GM12878 (cell line): ENCODE measurements around the gene ABR. TPM values are rescaled to one million over a fixed set of nuclear protein-coding genes. Genes with fewer than 3 reads are reported as not detected.

ENCODE experiments used
- ATAC-seq: fragments of 200-7000 bp; cut with Tn5 transposase; 3 replicates; pipeline ENCODE4 v1.9.1; 2020; ENCODE audit warnings: mild to moderate bottlenecking, moderate library complexity
- BruUV-seq: library from RNA; stranded (reverse); fragments of 400-500 nt; replicated peaks from 2 replicates; lab custom pipeline; 2021; lab: Mats Ljungman, UMichigan
- CTCF ChIA-PET: fragments of 300-600 bp; sonication (Branson Sonifier 250); formaldehyde crosslinking; extraction: SDS; loops from one replicate; lab custom pipeline; 2021; ENCODE audit warnings: inconsistent platforms; lab: Yijun Ruan, JAX
- POLR2A ChIA-PET: fragments of 350-600 bp; formaldehyde crosslinking; extraction: SDS; loops from one replicate; lab custom pipeline; 2021; ENCODE audit warnings: inconsistent platforms; lab: Charles Lee
- RAD21 ChIA-PET: fragments of 300-600 bp; sonication (Branson Sonifier 250); formaldehyde crosslinking; loops from one replicate; lab custom pipeline; 2023; ENCODE audit warnings: antibody characterized with exemption; ENCODE audit not compliant: unreplicated experiment; lab: Charles Lee
- SMC1A ChIA-PET: fragments of 300-600 bp; sonication (Branson Sonifier 250); formaldehyde crosslinking; loops from one replicate; lab custom pipeline; 2023; ENCODE audit not compliant: unreplicated experiment, uncharacterized antibody; lab: Charles Lee
- DNase-seq: peaks from one replicate; pipeline ENCODE4 v3.0.0-alpha.2; 2011; ENCODE audit warnings: low read depth, low spot score
- FAIRE-seq: peaks from 3 replicates; lab custom pipeline; 2011; peaks lifted over from hg19 to GRCh38; lab: Jason Lieb, UNC
- H2AFZ ChIP-seq: 2 replicates; pipeline ENCODE4 v1.6.0; 2011; ENCODE audit warnings: low read depth, low read length, control low read depth; ENCODE audit not compliant: control insufficient read depth
- H3K27ac ChIP-seq: 2 replicates; pipeline ENCODE4 v1.5.1; 2011; ENCODE audit warnings: control low read depth; ENCODE audit not compliant: control insufficient read depth, insufficient read depth
- H3K27me3 ChIP-seq, 2 experiments: replicated peaks in 1 of 2; 2 replicates each; pipeline versions ENCODE4 v1.6.0 to v1.6.1; 2011; ENCODE audit warnings: low read length in 1 of 2; ENCODE audit not compliant: control insufficient read depth in 2 of 2, insufficient read depth in 2 of 2
- H3K36me3 ChIP-seq, 2 experiments: 2 replicates each; pipeline ENCODE4 v1.5.1; 2011; ENCODE audit warnings: low read length in 1 of 2; ENCODE audit not compliant: control insufficient read depth in 2 of 2, insufficient read depth in 2 of 2
- H3K4me1 ChIP-seq: 2 replicates; pipeline ENCODE4 v1.6.1; 2011; ENCODE audit warnings: mild to moderate bottlenecking, low read length, moderate library complexity, mixed read lengths; ENCODE audit not compliant: control insufficient read depth, insufficient read depth
- H3K4me2 ChIP-seq: 2 replicates; pipeline ENCODE4 v1.6.0; 2011; ENCODE audit warnings: control low read depth; ENCODE audit not compliant: control insufficient read depth, insufficient read depth
- H3K4me3 ChIP-seq: fragments of 200-600 bp; sonication (generic); 2 replicates; pipeline ENCODE4 v1.5.1; 2016
- H3K79me2 ChIP-seq: 2 replicates; pipeline ENCODE4 v1.6.0; 2011; ENCODE audit warnings: low read length; ENCODE audit not compliant: control insufficient read depth, insufficient read depth
- H3K9ac ChIP-seq: 2 replicates; pipeline ENCODE4 v1.8.0; 2011; ENCODE audit warnings: low read length, control low read depth, mixed read lengths; ENCODE audit not compliant: control insufficient read depth, insufficient read depth
- H3K9me3 ChIP-seq: replicated peaks from 3 replicates; pipeline ENCODE4 v1.5.1; 2011; ENCODE audit warnings: mild to moderate bottlenecking, low read length; ENCODE audit not compliant: control insufficient read depth, insufficient read depth
- H4K20me1 ChIP-seq: 2 replicates; pipeline ENCODE4 v1.6.0; 2011; ENCODE audit not compliant: control insufficient read depth, insufficient read depth
- CBFB ChIP-seq: IDR thresholded peaks from 2 replicates; pipeline ENCODE4 v1.6.1; 2016; ENCODE audit warnings: antibody characterized with exemption, low read depth
- CEBPB ChIP-seq, 2 experiments: fragments of 150-350 bp in 1 of 2; IDR thresholded peaks; 2 replicates each; pipeline ENCODE4 v1.6.1; 2012 to 2014; ENCODE audit warnings: low read depth in 2 of 2, low read length in 2 of 2, borderline replicate concordance in 1 of 2, inconsistent platforms in 1 of 2
- ELK1 ChIP-seq: IDR thresholded peaks from 2 replicates; pipeline ENCODE4 v1.6.1; 2012; ENCODE audit warnings: low read depth, low read length, improper control_type of control experiment
- IKZF1 ChIP-seq: fragments of 450-650 bp; conservative IDR thresholded peaks from 2 replicates; pipeline ENCODE4 v1.6.1; 2017; ENCODE audit warnings: antibody characterized with exemption, mild to moderate bottlenecking
- KDM1A ChIP-seq: fragments of 200-600 bp; sonication (generic); IDR thresholded peaks from 2 replicates; pipeline ENCODE4 v1.6.1; 2016; ENCODE audit warnings: borderline replicate concordance
- NFYA ChIP-seq: IDR thresholded peaks from 2 replicates; pipeline ENCODE4 v1.6.1; 2011; ENCODE audit warnings: low read depth, mild to moderate bottlenecking, low read length, improper control_type of control experiment, borderline replicate concordance
- RCOR1 ChIP-seq: conservative IDR thresholded peaks from 2 replicates; pipeline ENCODE4 v1.6.1; 2012; ENCODE audit warnings: low read depth, low read length, improper control_type of control experiment
- RELA ChIP-seq: fragments of 450-650 bp; IDR thresholded peaks from 2 replicates; pipeline ENCODE4 v1.8.0; 2014; ENCODE audit warnings: borderline replicate concordance; ENCODE audit not compliant: partially characterized antibody
- WGBS: methylation state at CpG from one replicate; pipeline ENCODE4 v1.1.6; 2016; ENCODE audit warnings: low lambda C conversion rate; ENCODE audit not compliant: insufficient replicate concordance, insufficient coverage; ENCODE audit errors: missing lambda C conversion rate; 5-methylcytosine and 5-hydroxymethylcytosine counted together
- in situ Hi-C: fragments of 300-500 bp; cut with MboI; formaldehyde crosslinking; loops from 9 replicates; pipeline ENCODE4 v1.14.3; 2018; ENCODE audit warnings: mixed read lengths
- intact Hi-C: fragments of 100-400 bp; cut with micrococcal nuclease; formaldehyde crosslinking; loops from one replicate; pipeline ENCODE4 v1.14.2; 2022; ENCODE audit not compliant: unreplicated experiment
- polyA plus RNA-seq, 11 experiments: library from polyadenylated mRNA; depleted of rRNA in 4 of 11; unstranded in 6 of 11; stranded (reverse) in 5 of 11; fragments of >200 nt; fragmentation: Nextera tagmentation in 4 of 11; fragmentation: Illumina TruSeq in 1 of 11; extraction: Ambion mirVana in 4 of 11; extraction: Trizol in 1 of 11; gene quantifications; 1 replicate in 1 of 11; 2 replicates in 10 of 11; pipeline versions ENCODE4 v1.2.1 to v1.2.3, GENCODE V29; 2011 to 2016; ENCODE audit warnings: inconsistent platforms in 2 of 11, missing spikeins in 2 of 11, low read depth in 1 of 11
- total RNA-seq, 4 experiments: library from RNA; depleted of rRNA in 3 of 4; stranded (reverse); fragments of >200 nt in 3 of 4; fragmentation: Illumina TruSeq in 1 of 4; extraction: Trizol in 1 of 4; gene quantifications; 2 replicates each; pipeline versions ENCODE4 v1.2.1 to v1.2.3, GENCODE V29; 2013 to 2021

ABR gene
- total and polyA plus RNA-seq, 10 of the 15 experiments (the other 5 are each of a cell fraction or from before 2014, with no cell fraction given) = 1.4 to 112 (median 30.0) TPM

GRCh38 chr17:1165836-1166235, 13.9 kb downstream of the ABR start:
- ChIA-PET CTCF (interaction anchor here (0.5 to 3.4 kb wide), 7 partner anchors 21 to 916 kb away, joined by 3 to 27 read pairs (median 5); no protein-coding TSS in a partner anchor), POLR2A (interaction anchor here (0.7 to 1.0 kb wide), 2 partner anchors 11 to 64 kb away, joined by 3 read pairs; no protein-coding TSS in a partner anchor)
- H3K27me3 ChIP-seq = no peaks in the 10 kb centered on the region

More at GRCh38 chr17:1165836-1166235, 13.9 kb downstream of the ABR start:
- H4K20me1 ChIP-seq = 0 out of 2 replicates have a peak, but pooled peaks cover 4% of the 10 kb centered on the region
- no peak for DNase-seq
- in situ Hi-C loops (no loop called here), intact Hi-C loops (no loop called here)
- RAD21 ChIA-PET = interaction anchor here (1.6 to 1.8 kb wide), 2 partner anchors 16 to 43 kb away, joined by 4 to 14 read pairs; no protein-coding TSS in a partner anchor
- peaks cover 8% of the 10 kb centered on the region for H3K4me1 ChIP-seq
- 88% methylated on average over 6 of the region's 19 CpGs for WGBS
- H3K36me3 ChIP-seq = peaks cover 2 to 5% of the 10 kb centered on the region in 2 experiments; a peak in 2 of 4 replicates
- no peak overlapping the region for H3K27ac ChIP-seq
- ATAC-seq = no peak
- TF ChIP-seq CBFB (no peak), RELA (no peak), ELK1 (no peak), CEBPB (IDR thresholded peaks at IDR 0.05; ENCODE audit: borderline replicate concordance in 1 of 2, low read depth in 2 of 2, low read length in 2 of 2) (no peak), NFYA (no peak), KDM1A (no peak), RCOR1 (no peak), IKZF1 (no peak)
- no peaks in the 10 kb centered on the region for H3K9me3 ChIP-seq
- no peak for FAIRE-seq
- SMC1A ChIA-PET = interaction anchor here (1.2 to 2.4 kb wide), 4 partner anchors 15 to 43 kb away, joined by 5 to 11 read pairs (median 8); no protein-coding TSS in a partner anchor
- H3K4me2 ChIP-seq = no peak overlapping the region
- H2AFZ ChIP-seq = no peak overlapping the region
- H3K4me3 ChIP-seq = no peak overlapping the region
- H3K79me2 ChIP-seq = peaks cover 11% of the 10 kb centered on the region
- H3K9ac ChIP-seq = no peak overlapping the region
- no TSS peak for BruUV-seq
